ENCODE data around the gene ZEB1.
A peak's percentile ranks its signal among the peaks of the same experiment; 100 is the strongest.
"Not testable (repeated sequence)": the region's sequence is repeated elsewhere in the genome, so short reads cannot be mapped to it uniquely, and the experiment has no call there.

ZEB1 gene

GRCh38 chr10:31426401-31426800 lies 107.4 kb downstream of the ZEB1 start:
- peak; percentile 16 for DNase-seq (ENCODE audit: low read depth)
- no peak overlapping the region for H3K4me3 ChIP-seq (ENCODE audit: control insufficient read depth, low read depth, low read length)
- no peak for TF ChIP-seq CTCF (IDR thresholded peaks at IDR 0.05; ENCODE audit: control insufficient read depth, insufficient read depth, low read depth, low read length, missing control alignments)

DNA sequence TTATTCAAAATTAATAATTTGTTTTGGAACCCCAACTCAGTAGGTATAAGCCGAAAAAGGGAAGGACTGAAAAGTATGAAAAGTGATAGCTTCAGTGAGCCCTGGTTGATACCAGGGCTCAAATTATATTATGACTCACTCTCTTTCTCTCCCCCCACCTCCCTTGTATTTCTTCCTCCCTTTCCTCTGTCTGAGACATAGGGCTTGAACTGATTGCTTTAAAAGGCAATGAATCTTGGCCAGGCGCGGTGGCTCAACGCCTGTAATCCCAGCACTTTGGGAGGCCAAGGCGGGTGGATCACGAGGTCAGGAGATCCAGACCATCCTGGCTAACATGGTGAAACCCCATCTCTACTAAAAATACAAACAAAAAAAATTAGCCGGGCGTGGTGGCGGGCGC lies 108.3 kb downstream of the ZEB1 start:
- not testable (repeated sequence) for DNase-seq (ENCODE audit: low read depth)

DNA sequence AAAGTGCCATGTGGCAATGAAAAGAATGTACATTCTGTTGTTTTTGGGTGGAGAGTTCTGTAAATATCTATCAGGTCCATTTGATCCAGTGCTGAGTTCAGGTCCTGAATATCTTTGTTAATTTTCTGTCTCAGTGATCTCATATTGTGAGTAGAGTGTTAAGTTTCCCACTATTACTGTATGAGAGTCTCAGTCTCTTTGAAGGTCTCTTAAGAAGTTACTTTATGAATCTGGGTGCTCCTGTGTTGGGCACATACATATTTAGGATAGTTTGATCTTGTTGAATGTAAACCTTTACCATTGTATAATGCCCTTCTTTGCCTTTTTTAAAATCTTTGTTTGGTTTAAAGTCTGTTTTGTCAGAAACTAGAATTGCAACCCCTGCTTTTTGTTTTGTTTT lies 109.5 kb downstream of the ZEB1 start:
- not testable (repeated sequence) for H3K4me3 ChIP-seq (ENCODE audit: control insufficient read depth, low read depth, low read length); DNase-seq (ENCODE audit: low read depth)

More for the DNA sequence above, 108.3 kb downstream of the ZEB1 start:
- not testable (repeated sequence) for H3K4me3 ChIP-seq (ENCODE audit: control insufficient read depth, low read depth, low read length)

GRCh38 chr10:31431021-31431420 lies 112.0 kb downstream of the ZEB1 start:
- no peak overlapping the region for H3K4me3 ChIP-seq (ENCODE audit: control insufficient read depth, low read depth, low read length)
- no peak for DNase-seq (ENCODE audit: low read depth)
- no peak for TF ChIP-seq CTCF (IDR thresholded peaks at IDR 0.05; ENCODE audit: control insufficient read depth, insufficient read depth, low read depth, low read length, missing control alignments)

- TF ChIP-seq CTCF (IDR thresholded peaks at IDR 0.05; ENCODE audit: control insufficient read depth, insufficient read depth, low read depth, low read length, missing control alignments): no peak
- no peak overlapping the region for H3K4me3 ChIP-seq (ENCODE audit: control insufficient read depth, low read depth, low read length)
- DNase-seq (ENCODE audit: low read depth): no peak
Observed at GRCh38 chr10:31437959-31438358, 118.9 kb downstream of the ZEB1 start.

DNA sequence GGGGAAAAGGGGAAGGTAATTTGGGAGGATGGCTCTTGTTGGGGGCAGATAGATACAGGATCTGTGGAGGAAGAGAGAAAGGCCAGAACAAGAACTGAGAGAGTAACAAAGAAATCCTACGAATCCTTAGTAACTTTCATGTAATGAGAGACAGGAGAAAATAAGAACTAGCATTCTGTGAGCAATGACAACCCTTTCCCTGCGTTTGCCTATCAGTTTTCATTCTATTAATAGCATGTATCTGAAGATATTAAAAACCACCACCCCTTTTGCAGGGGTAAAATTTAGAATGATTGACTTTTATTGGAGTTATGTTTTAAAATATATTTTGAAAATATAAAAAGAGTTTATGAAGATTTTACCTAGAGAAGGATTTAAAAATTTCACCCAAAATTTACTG lies 132.8 kb downstream of the ZEB1 start:
- no peak for TF ChIP-seq CTCF (IDR thresholded peaks at IDR 0.05; ENCODE audit: control insufficient read depth, insufficient read depth, low read depth, low read length, missing control alignments)
- no peak for DNase-seq (ENCODE audit: low read depth)
- H3K4me3 ChIP-seq (ENCODE audit: control insufficient read depth, low read depth, low read length): no peak overlapping the region

DNA sequence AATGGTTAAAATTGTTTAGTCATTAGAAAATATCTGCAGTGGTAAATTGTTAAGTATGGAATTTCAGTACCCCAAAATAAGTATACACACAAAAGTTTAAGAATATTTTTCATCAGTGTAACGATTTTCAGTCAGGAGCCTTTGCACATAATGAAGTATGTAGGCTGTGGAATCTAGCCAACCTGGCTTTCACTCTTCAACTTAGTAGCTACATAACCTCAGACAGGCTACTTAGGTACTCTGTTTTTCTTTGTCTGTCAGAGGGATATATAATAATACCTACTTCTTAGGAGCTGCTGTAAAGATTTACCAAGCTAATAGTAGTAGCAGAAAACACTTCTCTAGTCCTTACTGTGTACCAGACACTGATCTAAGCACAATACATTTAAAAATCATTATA lies 137.5 kb downstream of the ZEB1 start:
- TF ChIP-seq CTCF (IDR thresholded peaks at IDR 0.05; ENCODE audit: control insufficient read depth, insufficient read depth, low read depth, low read length, missing control alignments): no peak
- H3K4me3 ChIP-seq (ENCODE audit: control insufficient read depth, low read depth, low read length): no peak overlapping the region
- no peak for DNase-seq (ENCODE audit: low read depth)

DNA sequence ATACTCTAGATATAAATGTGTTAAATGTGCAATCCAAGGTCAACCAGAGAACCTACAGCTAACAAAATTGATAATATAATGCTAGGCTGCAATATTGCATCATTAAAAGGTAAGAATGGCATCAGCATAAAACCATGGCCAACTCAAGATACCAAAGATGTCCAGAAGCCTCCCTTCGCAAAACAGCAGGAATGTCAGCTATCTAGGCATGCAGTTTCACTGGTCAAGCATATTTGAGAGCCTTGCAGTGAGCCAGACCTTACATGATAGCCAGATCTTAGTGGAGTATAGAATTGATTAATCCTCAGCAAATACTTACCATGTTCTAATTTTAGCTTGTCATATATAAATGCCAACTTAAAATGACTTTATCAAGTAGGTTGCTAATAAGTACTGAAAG lies 138.8 kb downstream of the ZEB1 start:
- no peak for TF ChIP-seq CTCF (IDR thresholded peaks at IDR 0.05; ENCODE audit: control insufficient read depth, insufficient read depth, low read depth, low read length, missing control alignments)
- no peak overlapping the region for H3K4me3 ChIP-seq (ENCODE audit: control insufficient read depth, low read depth, low read length)
- no peak for DNase-seq (ENCODE audit: low read depth)
